Transverse colon (tissue), 4 donors: ENCODE data around the gene RRP1B. TPM values are rescaled to one million over a fixed set of nuclear protein-coding genes. Genes with fewer than 3 reads are reported as not detected.
A peak's percentile ranks its signal among the peaks of the same experiment; 100 is the strongest.

Experiments
- DNase-seq: peaks from one replicate; pipeline ENCODE4 v3.0.0-alpha.2; 2019
- H3K27ac ChIP-seq, 4 donors: fragments of 200-600 bp; sonication (generic); 2 replicates each; pipeline ENCODE4 v1.5.1; 2016 to 2018; ENCODE audit warnings: inconsistent platforms in 4 of 4
- H3K27me3 ChIP-seq: fragments of 200-600 bp; sonication (generic); 2 replicates; pipeline ENCODE4 v1.5.1; 2017; ENCODE audit warnings: inconsistent platforms
- H3K36me3 ChIP-seq, 4 donors: fragments of 200-600 bp; sonication (generic); 2 replicates each; pipeline ENCODE4 v1.5.1; 2017 to 2019; ENCODE audit warnings: inconsistent platforms in 4 of 4
- H3K4me1 ChIP-seq, 4 donors: fragments of 200-600 bp; sonication (generic); 2 replicates each; pipeline ENCODE4 v1.5.1; 2017 to 2020; ENCODE audit warnings: inconsistent platforms in 4 of 4
- H3K4me3 ChIP-seq, 4 donors: fragments of 200-600 bp; sonication (generic); 1 replicate in 1 of 4; 2 replicates in 3 of 4; pipeline versions ENCODE4 v1.5.1 to v1.6.1; 2017 to 2019; ENCODE audit warnings: inconsistent platforms in 4 of 4
- H3K9me3 ChIP-seq, 2 donors: fragments of 200-600 bp; sonication (generic); 2 replicates each; pipeline ENCODE4 v1.5.1; 2017 to 2019; ENCODE audit warnings: inconsistent platforms in 2 of 2
- CTCF ChIP-seq, 5 experiments: fragments of 200-600 bp in 3 of 5; fragments of 450-650 bp in 2 of 5; sonication (generic) in 3 of 5; IDR thresholded peaks; 1 replicate in 2 of 5; 2 replicates in 3 of 5; pipeline ENCODE4 v1.5.1; 2016 to 2017; ENCODE audit warnings: antibody characterized with exemption in 5 of 5, inconsistent platforms in 3 of 5, mild to moderate bottlenecking in 2 of 5, moderate library complexity in 1 of 5
- EP300 ChIP-seq: sonication (generic); formaldehyde crosslinking; IDR thresholded peaks from one replicate; pipeline ENCODE4 v1.6.1; 2017; ENCODE audit warnings: antibody characterized with exemption, low read depth
- POLR2A ChIP-seq: fragments of 450-650 bp; IDR thresholded peaks from one replicate; pipeline ENCODE4 v1.6.1; 2016; ENCODE audit warnings: antibody characterized with exemption, mild to moderate bottlenecking, moderate library complexity
- POLR2AphosphoS5 ChIP-seq, 3 donors: sonication (generic); formaldehyde crosslinking; IDR thresholded peaks; one replicate each; pipeline ENCODE4 v1.6.1; 2016; ENCODE audit warnings: antibody characterized with exemption in 3 of 3
- WGBS, 2 donors: methylation state at CpG; one replicate each; pipeline ENCODE4 v1.1.5; 2018; ENCODE audit warnings: low coverage in 1 of 2; 5-methylcytosine and 5-hydroxymethylcytosine counted together
- in situ Hi-C, 4 donors: fragments of 200-750 bp; cut with MboI; loops; one replicate each; pipeline versions ENCODE4 v1.15.0 to v1.15.1; 2017; ENCODE audit warnings: low sequenced_read_pairs in 3 of 4, low pct_ligation_motif_present in 1 of 4, low pct_unique_long_range_greater_than_20kb in 1 of 4
- intact Hi-C: fragments of 100-400 bp; cut with DNase I; formaldehyde crosslinking; loops from one replicate; pipeline ENCODE4 v1.15.1; 2023; ENCODE audit warnings: low total_unique reads
- total RNA-seq, 4 donors: library from RNA; depleted of rRNA; stranded (reverse); fragments of >200 nt; gene quantifications; one replicate each; pipeline ENCODE4 v1.1.0, GENCODE V29; 2016

Gene RRP1B
- total RNA-seq, 4 donors from 2014 or later = 6.0 to 15.4 (median 12.0) TPM

- H3K27me3 ChIP-seq = no peaks in the 10 kb centered on the region
These were observed 69.4 kb downstream of the RRP1B start for GRCh38 chr21:43728467-43729390.

DNA sequence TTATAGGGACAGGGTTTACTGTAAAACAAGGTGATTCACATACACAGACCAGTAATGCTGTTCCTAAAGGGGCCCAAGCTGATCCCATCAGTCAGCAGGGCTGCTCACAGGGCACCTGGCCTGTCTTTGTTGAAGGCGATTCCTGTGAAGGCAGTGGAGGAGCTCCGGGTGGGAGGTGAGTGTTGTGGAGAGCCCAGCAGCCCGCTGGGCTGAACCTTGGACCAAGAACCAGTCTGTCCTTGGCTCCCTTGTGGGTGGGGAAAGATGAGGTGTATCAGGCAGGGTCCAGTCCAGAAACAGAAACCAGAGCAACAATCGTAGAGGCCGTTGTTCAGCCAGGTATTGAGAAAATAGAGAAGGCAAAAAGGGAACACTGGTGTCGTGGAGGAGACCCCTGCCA is 72.1 kb downstream of the RRP1B start:
- H3K27ac ChIP-seq = peak overlapping the region; percentile 34 to 87 (median 72)
- in situ Hi-C loops = no loop called here
- no peaks in the 10 kb centered on the region for H3K36me3 ChIP-seq
- no peak for DNase-seq
- H3K27me3 ChIP-seq = no peaks in the 10 kb centered on the region
- H3K9me3 ChIP-seq = no peaks in the 10 kb centered on the region
- no peak overlapping the region for H3K4me3 ChIP-seq
- intact Hi-C loops = no loop called here
- TF ChIP-seq POLR2AphosphoS5 (IDR thresholded peaks at IDR 0.05) (peak in 1 of 3 donors; percentile 13), EP300 (no peak), POLR2A (peak; percentile 40), CTCF (IDR thresholded peaks at IDR 0.05) (no peak)
- H3K4me1 ChIP-seq = peaks cover 41 to 82% (median 67%) of the 10 kb centered on the region in 4 donors
- 66 to 100% methylated on average over 1 to 6 of the region's 6 CpGs for WGBS, 2 donors

More at GRCh38 chr21:43728467-43729390, 69.4 kb downstream of the RRP1B start:
- H3K4me1 ChIP-seq = peaks cover 45 to 87% (median 67%) of the 10 kb centered on the region in 4 donors
- peak overlapping the region; percentile 24 to 49 (median 40) for H3K4me3 ChIP-seq
- peak overlapping the region; percentile 75 to 88 (median 84) for H3K27ac ChIP-seq
- H3K9me3 ChIP-seq = no peaks in the 10 kb centered on the region
- WGBS, 2 donors = 20 to 62% methylated on average over 1 to 37 of the region's 59 CpGs
- no peaks in the 10 kb centered on the region for H3K36me3 ChIP-seq
- intact Hi-C loops = no loop called here
- peak; percentile 88 for DNase-seq
- TF ChIP-seq POLR2A (peak; percentile 18), CTCF (IDR thresholded peaks at IDR 0.05) (peak in 2 of 5 experiments; percentile 31 to 36), POLR2AphosphoS5 (IDR thresholded peaks at IDR 0.05) (peak; percentile 80 to 83 (median 81)), EP300 (peak; percentile 40)
- in situ Hi-C loops = no loop called here

DNA sequence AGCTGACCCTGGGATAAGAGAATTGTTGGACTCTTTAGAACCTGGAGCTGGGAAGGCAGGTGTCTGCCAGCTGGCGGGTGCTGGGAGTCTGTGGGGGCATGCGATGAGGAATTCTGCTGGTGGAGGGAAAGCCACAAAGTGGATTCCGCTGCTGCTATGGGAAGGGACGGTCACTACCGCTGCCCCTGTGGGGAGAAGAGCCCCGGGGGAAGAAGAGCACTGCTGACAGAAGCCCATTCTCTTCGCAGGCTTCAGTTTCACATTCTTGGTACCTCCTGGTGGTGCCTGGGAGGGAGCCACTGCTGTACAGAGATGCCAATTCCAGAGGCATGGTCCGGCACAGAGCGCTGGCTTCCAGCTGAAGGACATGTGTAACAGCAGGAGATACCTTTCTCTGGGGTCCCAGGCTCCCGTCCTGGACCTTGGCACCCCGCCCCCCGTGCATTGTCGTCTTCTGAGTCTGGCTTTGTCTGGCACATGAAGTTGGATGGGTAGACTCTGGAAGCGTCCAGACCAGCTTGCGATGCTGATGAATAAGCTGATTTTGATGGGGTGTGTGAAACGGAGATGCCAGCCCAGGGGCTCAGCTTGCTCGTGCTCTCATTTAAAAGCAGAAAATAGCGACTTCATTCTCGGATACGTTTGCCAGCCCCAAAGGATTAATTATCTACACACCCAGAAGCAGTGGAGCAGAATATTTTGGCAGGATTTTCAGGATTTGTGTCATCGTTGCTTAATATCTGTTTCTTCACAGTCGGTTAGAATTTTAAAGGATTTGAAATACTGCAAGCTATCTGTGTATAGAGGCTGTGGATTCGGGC is 72.7 kb downstream of the RRP1B start:
- TF ChIP-seq POLR2AphosphoS5 (IDR thresholded peaks at IDR 0.05) = no peak
- TF ChIP-seq EP300 = no peak
- no peak for TF ChIP-seq POLR2A
- no peak for TF ChIP-seq CTCF (IDR thresholded peaks at IDR 0.05)
- no peaks in the 10 kb centered on the region for H3K36me3 ChIP-seq
- H3K9me3 ChIP-seq = no peaks in the 10 kb centered on the region
- H3K4me1 ChIP-seq = peaks cover 38 to 76% (median 62%) of the 10 kb centered on the region in 4 donors
- intact Hi-C loops (no loop called here), in situ Hi-C loops (no loop called here)
- WGBS, 2 donors = 74 to 90% methylated on average over 3 to 23 of the region's 23 CpGs
- no peak overlapping the region for H3K4me3 ChIP-seq
- no peak for DNase-seq
- peak overlapping the region; percentile 34 to 87 (median 72) for H3K27ac ChIP-seq
- no peaks in the 10 kb centered on the region for H3K27me3 ChIP-seq

DNA sequence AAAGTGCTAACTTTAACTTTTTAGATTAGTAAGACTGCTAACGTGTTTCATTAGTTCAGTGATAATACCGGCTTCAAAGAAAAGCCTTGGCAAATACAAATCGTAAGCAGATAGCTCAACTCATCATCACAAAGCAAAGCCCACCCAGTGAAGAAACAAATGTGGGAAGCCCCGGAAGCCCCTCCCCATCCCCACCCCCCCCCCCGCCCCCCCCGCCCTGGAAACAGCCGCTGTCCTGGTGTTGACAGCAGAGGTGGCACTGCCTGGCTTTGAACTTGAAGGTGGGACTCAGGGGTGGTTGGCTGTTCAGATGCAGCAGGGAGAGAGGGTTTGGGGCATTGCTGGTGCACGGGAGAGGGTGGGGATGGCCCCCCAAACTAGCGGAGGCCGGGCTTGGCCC is 73.7 kb downstream of the RRP1B start:
- intact Hi-C loops = no loop called here
- no peak for DNase-seq
- no peak for TF ChIP-seq POLR2AphosphoS5 (IDR thresholded peaks at IDR 0.05)
- no peak for TF ChIP-seq EP300
- TF ChIP-seq POLR2A = no peak
- TF ChIP-seq CTCF (IDR thresholded peaks at IDR 0.05) = no peak
- H3K36me3 ChIP-seq = no peaks in the 10 kb centered on the region
- WGBS, 2 donors = 37 to 45% methylated on average over 3 to 7 of the region's 10 CpGs
- no peaks in the 10 kb centered on the region for H3K9me3 ChIP-seq
- H3K27me3 ChIP-seq = no peaks in the 10 kb centered on the region
- peak overlapping the region; percentile 73 to 87 (median 82) for H3K27ac ChIP-seq
- no peak overlapping the region for H3K4me3 ChIP-seq
- in situ Hi-C loops = no loop called here
- H3K4me1 ChIP-seq = peaks cover 30 to 67% (median 52%) of the 10 kb centered on the region in 4 donors
